GM19463 (cell line): Measurements from ENCODE around the gene COL4A2.

Experiments used
- ATAC-seq: cut with Tn5 transposase; IDR thresholded peaks from one replicate; pipeline ENCODE4 v1.9.1; 2021; ENCODE audit warnings: mild to moderate bottlenecking, moderate library complexity; ENCODE audit not compliant: unreplicated experiment

The COL4A2 gene

DNA sequence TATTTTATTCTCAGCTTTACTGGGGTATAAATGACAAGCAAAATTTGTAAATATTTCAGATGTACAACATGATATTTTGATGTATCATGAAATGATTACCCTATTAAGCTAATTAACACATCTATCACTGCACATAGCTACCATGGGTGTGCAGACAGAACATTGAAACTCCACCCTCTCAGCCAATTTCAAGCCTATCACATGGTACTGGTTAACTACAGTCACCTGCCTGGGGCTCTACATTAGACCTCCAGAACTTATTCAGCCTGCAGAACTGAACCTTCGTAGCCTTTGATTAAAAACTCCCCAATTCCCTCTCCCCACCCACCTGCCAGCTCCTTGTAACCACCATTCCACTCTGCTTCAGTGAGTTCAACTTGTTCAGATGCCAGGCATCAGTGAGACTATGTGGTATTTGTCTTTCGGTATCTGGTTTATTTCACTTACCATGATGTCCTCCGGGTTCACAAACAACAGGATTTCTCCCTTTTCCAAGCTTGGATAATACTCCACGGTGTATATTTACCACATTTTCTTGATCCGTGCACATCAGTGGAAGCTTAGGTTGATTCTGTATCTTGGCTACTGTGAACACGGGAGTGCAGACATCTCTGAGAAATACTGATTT, 235.2 kb downstream of the COL4A2 start:
- ATAC-seq: no peak

DNA sequence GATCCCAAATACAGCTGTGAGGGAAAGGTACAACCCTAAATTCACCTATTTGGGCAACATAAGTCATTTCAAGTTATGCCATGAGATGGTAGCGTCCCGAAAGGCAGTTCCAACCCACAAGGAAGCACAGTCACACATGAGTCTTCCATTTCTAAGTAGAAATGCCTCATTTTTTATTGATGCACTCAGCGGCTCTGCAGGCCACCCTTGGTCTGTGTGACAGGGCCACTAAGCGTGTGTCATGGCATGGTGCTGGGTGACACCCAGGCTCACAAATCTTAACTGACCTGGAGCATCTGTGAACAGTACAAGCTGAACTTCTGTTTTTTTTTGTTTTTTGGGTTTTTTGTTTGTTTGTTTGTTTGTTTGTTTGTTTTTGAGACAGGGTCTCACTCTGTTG, 239.3 kb downstream of the COL4A2 start:
- no peak for ATAC-seq

DNA sequence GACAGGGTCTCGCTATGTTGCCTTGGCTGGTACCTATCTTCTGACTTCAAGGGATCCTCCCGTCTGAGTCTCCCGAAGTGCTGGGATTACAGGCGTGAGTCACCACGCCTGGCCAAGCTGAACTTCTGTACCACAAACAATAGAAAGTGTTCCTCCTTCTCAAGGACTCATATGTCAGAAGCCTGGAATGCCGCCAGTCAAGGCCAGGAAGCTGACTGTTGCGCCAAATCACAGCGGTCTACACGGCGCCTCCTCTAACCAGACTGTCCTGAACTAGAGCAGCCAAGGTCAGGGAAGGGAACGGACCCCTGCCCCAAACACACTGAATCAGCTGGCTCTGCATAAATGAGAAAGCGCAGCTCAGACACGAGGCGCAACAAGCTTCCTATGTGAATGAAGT, 239.8 kb downstream of the COL4A2 start:
- no peak for ATAC-seq

DNA sequence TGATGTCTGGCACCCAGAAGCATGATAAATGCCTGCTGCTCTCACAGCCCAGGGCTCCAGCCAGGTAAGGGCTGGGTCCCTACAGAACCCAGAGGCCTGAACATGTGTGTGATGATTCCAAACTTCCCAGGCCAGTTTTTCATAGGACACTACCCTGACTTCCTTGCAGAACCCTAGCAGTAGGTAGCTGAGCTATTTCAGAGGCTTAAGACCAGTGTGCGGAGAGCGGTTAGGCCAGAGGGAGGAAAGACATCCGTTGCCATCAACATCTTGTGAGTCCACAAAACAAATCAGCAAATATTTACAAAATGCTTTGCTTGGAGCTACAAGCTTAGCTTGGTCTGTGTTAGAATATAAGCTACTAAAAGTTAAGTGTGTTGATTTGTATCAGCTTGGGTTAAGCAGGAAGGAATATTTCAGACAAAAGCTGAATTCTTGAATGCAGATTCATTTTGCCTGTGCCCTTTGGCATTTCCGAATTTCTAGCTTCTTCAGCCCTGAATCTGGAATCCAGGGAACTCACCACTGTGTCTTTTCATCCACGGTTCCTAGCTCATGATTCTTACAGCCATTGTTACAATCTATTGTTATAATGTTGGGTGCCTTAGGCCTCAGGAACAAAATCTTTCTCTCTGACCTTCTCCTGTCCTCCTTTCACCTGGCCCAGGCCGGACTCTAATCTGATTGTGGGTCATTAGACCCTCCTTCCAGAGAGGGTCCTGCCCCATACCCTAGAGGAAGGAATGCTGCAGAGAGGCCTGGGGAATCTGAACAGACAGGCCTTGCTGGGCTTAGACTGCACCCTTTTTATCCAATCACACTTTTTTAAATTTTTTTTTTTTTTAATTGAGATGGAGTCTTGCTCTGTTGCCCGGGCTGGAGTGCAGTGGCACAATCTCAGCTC, 242.1 kb downstream of the COL4A2 start:
- ATAC-seq: no peak

DNA sequence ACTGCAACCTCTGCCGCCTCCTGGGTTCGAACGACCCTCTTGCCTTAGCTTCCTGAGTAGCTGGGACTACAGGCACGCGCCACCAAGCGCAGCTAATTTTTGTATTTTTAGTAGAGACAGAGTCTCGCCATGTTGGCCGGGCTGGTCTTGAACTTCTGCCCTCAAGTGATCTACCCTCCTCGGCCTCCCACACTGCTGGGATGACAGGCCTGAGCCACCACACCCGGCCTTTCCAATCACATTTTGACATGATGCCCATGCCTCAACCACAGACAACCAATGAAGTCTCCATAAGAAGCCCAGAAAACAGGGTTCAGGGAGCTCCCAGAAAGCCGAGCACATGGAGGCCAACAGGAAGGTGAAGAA, 242.7 kb downstream of the COL4A2 start:
- no peak for ATAC-seq

DNA sequence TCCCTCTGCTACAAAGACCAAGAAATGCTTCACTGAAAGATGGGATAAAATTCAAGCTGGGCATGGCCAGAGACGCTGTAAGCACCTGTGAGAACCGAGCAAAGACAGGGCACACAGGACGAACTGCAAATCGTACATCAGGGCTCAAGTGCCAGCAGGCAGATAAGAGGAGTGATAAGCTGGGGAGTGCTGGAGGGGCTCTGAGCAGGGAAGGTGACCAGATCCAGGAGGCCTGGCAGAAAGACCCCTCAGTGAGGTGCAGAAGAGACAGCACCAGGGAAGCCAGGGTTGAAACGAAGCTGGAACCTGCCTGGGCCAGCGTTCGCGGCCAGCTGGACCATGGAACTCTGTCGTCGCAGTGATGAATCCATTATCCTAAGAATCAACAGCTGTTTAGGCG, 244.2 kb downstream of the COL4A2 start:
- no peak for ATAC-seq

DNA sequence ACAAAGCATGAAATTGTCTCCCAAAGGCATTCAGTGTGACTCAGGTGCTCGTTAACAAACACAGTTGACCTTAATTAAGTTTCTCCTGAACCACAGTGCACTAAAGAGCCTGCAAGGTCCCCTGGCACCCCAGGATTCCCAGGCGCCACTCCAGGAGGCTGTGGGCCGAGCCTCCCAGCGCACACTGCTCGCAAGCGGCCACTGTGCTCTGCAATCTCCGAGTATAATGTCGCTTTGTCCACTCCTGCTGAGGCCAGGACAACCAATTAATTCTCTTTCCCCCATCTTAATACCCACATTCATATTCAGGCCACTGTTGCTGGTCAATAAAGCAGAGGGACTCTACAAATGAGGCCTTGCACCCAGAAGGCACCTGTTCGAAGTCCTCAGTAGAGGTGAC, 245.7 kb downstream of the COL4A2 start:
- no peak for ATAC-seq

DNA sequence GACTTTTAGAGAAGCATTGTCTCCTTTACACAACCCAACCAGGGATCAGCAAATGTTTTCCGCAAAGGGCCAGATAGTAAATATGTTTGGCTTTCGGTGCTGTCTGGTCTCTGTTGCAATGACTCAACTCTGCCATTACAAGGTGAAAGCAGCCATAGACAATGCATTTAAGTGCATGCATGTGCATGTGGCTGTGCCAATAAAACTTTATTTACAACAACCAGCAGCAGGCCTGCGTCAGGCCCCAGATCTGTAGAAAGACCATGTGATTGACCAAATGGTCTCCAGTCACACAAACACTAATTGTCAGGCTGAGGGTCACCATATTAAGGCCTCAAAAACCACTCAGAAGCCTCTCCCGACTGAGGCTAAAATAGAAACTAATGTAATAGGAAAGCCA, 246.3 kb downstream of the COL4A2 start:
- no peak for ATAC-seq

DNA sequence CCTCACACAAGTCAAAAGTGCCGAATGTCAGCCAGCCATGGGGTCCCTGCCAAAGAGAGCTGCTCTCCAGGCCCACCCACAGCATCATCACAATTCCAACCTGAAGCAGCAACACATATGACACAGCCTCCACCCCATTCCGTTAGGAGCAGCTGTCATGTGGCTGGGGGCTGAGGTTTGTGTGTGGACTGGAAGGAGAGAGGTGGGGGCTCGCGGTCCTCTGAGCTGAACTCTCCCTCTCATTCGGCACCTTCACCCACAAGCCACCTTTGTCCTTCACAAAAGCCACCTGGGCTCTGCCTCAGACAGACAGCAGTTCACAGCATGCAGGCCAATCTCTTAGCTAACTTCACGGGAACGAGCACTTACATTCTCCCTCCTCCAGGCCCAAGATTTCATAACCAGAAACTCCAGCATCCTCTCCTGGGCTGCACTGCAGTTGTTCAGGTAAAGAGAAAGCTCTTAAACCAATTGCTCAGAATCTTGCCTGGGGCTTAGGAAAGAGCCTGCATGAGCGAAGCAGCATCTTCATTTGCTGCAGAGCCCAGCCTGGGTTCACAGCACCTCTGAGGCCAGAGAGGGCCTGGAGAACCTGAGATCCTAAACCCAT, 247.2 kb downstream of the COL4A2 start:
- no peak for ATAC-seq

DNA sequence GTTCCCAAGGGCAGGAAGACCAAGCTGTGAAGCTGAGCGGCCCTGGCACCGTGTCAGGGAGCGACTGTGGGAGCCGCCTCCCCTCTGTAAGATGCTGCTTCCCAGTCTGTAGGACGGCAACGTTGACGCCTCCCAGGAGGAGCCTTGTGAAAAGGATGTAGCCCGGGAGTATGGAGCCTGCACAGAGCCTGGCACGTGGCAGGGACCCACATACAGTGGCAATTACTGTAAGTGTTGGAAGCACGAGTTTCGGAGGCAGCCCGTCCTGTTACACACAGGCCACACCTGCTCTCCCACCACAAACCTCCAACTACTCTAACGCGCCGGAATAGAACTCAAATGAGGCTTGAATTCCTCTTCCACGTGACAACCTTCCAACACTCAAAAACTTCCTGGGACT, 247.9 kb downstream of the COL4A2 start:
- no peak for ATAC-seq

DNA sequence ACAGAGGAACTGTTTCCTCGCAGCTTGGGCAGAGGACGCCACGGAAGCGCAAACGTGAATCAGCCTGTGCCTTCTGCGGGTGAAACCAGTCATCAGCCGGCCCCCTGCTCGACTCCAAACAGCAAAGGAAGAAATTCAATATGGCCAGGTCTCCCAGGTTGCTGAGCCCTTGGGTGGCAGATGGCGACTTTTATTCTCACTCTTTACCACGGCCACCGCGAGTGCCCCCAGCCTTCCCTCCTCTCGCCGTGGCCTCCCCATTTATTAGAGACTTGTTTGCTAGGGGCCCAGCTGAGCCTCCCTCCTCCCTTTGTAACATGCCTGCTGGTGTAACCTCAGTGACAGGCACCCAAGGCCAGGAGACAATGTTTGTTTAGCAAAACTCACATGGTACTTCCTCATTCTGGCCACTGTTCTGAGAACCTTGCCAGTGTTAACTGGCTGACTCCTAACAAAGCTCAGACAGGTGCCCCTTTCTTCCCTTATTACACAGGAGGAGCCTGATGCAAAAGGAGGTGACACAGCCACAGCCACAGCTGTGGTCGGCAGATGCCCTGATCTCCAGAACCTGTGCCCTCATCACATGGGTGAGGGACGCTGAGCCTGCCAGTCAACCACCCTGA, 248.6 kb downstream of the COL4A2 start:
- peak; percentile 71 for ATAC-seq

DNA sequence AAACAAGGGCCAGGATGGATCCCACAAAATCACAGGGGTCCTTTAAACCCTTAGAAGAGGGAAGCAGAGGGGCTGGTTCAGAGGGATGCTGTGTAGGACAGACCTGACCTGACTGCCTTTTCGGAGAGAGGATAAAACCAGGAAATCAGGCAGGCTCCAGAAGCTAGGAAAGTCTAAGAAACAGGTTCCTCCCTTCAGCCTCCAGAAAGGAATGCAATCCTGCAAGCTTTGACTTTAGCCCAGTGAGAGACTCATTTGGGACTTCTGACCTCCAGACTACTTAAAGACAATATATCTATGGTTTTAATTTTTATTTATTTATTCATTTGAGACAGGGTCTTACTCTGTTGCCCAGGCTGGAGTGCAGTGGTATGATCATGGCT, 249.1 kb downstream of the COL4A2 start:
- ATAC-seq: no peak

DNA sequence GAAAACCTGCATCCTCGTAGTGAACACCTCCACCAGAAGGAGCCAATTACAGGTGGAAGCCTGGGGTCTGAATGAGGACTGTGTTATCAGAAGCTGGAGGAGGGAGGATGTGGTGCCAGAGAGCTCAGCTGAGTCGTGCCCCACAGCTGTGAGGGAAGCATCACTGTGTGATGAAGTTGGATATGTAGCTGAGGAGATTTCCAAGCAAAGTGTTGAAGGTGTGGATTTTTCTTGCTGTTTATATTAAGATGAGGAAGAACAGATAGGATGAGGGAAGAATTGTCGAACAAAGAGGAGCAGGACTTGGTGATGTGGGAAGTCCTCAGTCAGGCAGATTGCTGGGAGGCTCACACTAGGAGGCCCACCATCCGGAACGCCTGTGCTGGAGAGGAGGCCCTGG, 250.0 kb downstream of the COL4A2 start:
- ATAC-seq: no peak

DNA sequence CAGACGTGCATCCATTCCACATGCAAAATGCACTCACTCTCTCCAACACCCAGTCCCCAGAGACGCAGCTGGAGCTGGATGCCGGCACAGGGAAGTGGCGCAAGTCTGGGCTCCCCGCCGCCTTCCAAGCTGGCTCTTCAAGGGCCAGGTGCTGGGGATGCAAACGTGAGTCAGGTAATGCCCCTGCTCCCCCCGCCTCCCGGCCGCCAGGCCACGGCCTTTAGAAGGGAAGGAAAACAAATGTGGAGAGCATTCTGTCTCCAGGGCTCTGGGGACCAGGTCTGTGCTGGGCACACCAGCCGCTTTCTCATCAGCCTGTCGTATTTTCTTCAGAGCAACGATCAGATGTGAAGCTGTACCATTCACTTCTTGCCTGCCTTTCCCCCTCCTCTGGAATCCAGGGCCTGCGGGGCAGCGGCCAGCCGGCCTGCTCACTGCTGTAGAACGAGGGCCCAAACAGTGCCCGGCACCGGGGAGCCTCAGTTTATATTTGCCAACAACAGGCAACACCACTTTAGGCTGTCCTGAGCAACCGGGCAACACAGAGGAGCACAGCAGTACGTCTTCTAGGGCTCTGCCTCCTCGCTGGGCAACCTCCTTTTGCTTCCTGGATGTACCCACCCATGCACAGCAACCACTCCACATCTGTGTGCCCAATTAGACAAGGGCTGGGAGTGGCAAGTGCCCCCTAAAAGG, 250.7 kb downstream of the COL4A2 start:
- no peak for ATAC-seq

DNA sequence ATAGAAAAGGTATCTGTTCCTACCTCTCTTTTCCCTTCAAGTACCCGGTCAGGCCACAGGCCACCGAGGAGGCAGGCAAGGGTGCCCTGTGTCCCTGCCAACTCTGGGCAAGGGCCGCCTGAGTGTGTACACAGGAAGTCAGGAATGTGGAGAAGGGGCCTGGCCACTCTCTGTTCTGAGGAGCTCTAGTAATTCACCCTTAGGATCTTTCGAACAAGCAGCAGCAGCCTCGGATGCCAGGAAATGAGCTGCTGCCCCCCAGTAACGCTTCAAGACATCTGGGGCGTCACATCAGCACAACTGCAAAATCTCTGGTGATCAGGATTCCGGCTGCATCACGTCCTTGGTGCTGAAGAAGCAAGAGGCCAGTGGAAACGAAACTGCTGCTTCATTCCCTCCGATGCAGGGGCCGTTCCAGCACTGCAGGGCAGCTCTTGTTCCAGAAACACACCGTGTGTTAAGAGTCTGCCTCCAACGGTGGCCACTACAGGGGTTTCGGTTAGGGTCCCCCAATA, 252.4 kb downstream of the COL4A2 start:
- ATAC-seq: no peak

DNA sequence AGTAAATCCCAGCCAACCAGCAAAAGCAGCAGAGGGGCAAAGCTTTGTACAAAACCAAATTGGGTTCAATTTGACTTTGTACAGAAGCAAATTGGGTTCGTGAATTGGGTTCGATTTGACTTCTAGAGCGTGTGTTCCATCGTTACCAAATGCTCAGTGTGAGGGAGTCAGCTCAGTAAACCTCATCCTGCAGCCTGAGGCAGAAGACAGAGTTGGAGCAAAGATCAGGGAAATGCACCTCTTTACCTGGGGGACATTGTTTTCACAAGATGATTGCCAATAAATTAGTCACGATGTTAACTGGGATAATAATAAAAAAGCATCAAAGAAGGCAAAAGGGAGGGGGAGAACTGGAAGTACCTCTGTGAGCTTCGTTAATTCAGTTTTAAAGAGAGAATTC, 252.9 kb downstream of the COL4A2 start:
- no peak for ATAC-seq

DNA sequence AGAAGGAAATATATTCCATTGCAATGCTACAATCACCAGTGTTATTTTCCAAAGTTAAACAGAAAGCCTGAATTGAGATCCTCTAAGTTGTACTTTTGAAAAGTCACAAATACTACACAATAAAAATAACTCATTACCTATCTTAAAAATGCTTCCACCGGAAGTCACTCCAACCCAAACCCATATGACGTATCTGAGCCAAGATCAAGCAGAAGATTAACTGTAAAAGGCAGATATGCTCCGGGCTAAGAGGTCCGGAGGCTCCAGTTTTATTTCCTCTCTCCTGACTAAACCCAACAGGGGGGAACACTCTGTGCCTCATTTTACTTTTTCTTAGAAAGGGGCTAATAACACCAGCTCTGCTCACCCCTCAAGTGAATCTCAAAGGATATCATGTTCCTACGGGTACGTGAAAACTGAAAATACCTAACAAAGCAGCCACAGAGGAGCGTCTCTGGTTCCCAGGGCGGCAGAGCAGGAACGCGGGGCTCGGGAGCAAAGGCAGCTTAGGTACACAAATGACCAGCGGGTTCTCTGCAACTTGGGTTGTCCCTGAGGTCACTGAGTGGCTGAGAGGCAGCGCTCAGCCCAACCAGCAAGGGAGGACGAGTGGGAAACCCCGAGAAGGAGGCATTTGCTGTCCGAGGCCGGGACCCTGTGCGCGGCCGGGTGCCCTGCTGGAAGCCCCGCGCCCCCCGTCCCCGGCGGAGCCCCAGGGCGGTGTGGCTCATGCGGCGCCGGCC, 253.7 kb downstream of the COL4A2 start:
- ATAC-seq: peak; percentile 11

DNA sequence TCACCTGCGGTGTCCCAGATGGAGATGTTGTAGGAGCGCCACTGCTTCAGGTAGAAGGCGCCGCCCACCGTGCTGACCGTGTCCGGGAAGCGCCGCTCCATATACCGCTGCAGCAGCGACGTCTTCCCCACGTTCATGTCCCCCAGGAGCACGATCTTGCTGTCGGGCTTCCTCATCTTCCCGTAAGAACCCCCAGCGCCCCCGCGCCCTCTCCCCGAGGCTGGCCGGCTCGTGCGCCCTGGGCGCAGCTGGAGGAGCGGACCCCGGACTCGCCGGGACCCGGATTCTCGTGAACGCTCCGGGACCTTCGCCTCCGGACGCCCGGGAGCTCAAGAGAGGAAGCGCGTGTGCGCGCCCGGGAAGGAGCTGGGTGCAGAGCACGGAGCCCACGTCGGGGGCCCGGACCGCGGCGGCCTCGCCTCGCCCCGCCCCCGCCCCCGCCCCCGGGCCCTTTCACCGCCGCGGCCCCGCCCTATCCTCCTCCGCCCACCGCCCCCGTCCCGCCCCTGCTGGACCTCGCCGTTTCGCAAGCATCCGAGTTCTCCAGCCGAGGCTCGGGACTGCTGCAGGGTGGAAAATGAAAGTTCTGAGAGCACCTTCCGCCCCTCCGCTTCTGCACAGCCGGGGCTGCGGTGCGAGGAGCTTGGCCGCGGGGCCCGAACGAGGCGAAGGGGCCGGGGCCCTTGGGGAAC, 254.4 kb downstream of the COL4A2 start, which contains the start of gene RAB20:
TSS of gene RAB20 (minus strand) at position 379 of the 692 bp plus-strand sequence. CDS start at position 176, 203 bp downstream.
- peak; percentile 78 for ATAC-seq

DNA sequence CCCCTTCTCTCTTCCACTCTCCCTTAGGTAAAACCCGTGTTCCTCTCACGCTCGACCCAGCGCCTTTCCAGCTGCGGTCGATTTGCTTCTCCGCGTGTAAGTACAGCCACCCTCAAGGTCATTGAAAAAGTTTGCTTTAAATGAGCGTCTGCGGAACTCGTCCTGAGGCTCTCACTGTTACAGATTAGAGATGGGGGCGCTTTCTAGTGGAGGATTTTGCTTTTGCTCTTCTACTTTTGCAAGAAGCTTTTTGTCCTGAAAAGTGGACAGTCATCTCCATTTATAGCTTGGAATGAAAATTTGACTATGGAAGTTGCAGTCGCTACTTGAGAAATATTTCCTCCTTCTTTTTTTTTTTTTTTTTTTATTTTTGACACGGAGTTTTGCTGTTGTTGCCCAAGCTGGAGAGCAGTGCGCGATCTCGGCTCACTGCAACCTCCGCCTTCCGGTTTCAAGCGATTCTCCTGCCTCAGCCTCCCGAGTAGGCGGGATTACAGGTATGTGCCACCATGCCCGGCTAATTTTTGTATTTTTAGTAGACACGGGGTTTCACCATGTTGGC, 255.0 kb downstream of the COL4A2 start:
- ATAC-seq: no peak
